ENCODE measurements around the gene SLC6A3. TPM values are rescaled to one million over a fixed set of nuclear protein-coding genes. Genes with fewer than 3 reads are reported as not detected.

SLC6A3 gene
- total RNA-seq, 4 donors from 2014 or later = 0.20 to 0.90 TPM; not detected in 2

- no peak for TF ChIP-seq CTCF (IDR thresholded peaks at IDR 0.05)
- peak overlapping the region in 1 of 4 donors; percentile 94 for H3K27ac ChIP-seq
- peaks cover 0 to 18% (median 6%) of the 10 kb centered on the region in 4 donors for H3K4me1 ChIP-seq
- H3K4me3 ChIP-seq = no peak overlapping the region
- DNase-seq (ENCODE audit: low spot score in 2 of 2) = no peak
- H3K9me3 ChIP-seq = no peaks in the 10 kb centered on the region
- WGBS, 2 donors = 66 to 75% methylated on average over 9 to 11 of the region's 11 CpGs
- peaks cover 0 to 47% of the 10 kb centered on the region in 2 donors for H3K27me3 ChIP-seq
- no peaks in the 10 kb centered on the region for H3K36me3 ChIP-seq
Observed at GRCh38 chr5:1387059-1387755, 58.0 kb downstream of the SLC6A3 start.

GRCh38 chr5:1386274-1386717 is 58.9 kb downstream of the SLC6A3 start:
- WGBS, 2 donors = 1 to 2% methylated on average over 12 to 36 of the region's 36 CpGs
- peak overlapping the region in 3 of 4 donors; percentile 28 to 94 (median 72) for H3K27ac ChIP-seq
- DNase-seq (ENCODE audit: low spot score in 2 of 2) = no peak
- H3K27me3 ChIP-seq = peaks cover 0 to 43% of the 10 kb centered on the region in 2 donors
- peak overlapping the region; percentile 36 to 64 (median 59) for H3K4me3 ChIP-seq
- no peaks in the 10 kb centered on the region for H3K36me3 ChIP-seq
- no peak for TF ChIP-seq EP300 (IDR thresholded peaks at IDR 0.05)
- no peak for TF ChIP-seq CTCF (IDR thresholded peaks at IDR 0.05)
- TF ChIP-seq POLR2A (IDR thresholded peaks at IDR 0.05) = no peak
- H3K9me3 ChIP-seq = no peaks in the 10 kb centered on the region
- peaks cover 0 to 18% (median 6%) of the 10 kb centered on the region in 4 donors for H3K4me1 ChIP-seq

DNA sequence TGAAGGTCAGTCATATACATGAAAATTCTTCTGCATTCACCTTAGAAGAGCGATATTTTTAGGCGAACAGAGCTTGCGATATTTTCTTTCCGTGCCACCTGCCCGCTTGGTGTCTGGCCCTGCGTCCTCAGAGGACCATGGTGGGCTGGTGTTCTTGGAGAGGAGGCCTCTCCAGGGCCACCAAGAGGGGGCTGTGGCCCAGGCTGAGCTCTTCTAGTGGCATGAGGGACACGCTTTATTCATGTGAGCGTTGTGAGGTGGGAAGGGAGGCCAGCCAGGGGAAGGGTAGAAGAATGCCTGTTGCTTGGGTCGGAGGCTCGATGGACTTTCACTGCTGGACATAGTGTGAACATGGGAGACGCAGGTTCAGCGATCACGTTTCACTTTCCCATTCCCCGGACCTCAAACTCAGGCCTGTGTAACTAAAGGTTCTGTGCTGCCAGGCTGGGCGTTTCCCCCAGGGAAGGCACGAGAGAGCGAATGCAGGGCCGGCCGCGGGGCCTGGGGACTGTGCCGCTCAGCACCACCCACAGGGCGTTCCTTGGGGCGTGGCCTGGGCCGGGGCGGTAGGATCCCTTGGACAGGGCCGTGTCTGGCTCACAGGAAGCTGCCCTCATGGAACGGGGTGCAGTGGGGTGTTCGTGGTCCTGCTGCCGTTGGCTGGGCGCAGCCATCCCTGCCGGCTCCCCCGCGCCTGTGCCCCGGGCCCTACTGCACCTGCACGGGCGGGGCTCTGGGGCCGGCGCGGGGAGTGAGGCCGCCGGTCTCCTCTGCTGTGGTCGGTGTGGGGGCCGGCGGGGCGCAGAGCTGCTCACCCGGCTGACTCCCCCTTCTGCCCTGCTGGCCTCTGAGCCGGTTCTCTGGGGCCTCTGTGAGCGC is 59.6 kb downstream of the SLC6A3 start:
- H3K4me3 ChIP-seq = peak overlapping the region; percentile 36 to 64 (median 59)
- TF ChIP-seq POLR2A (IDR thresholded peaks at IDR 0.05) (peak in 1 of 2 donors; percentile 59), EP300 (IDR thresholded peaks at IDR 0.05) (peak in 1 of 2 donors; percentile 43), CTCF (IDR thresholded peaks at IDR 0.05) (no peak)
- H3K27ac ChIP-seq = peak overlapping the region in 3 of 4 donors; percentile 28 to 94 (median 72)
- H3K9me3 ChIP-seq = no peaks in the 10 kb centered on the region
- peaks cover 0 to 20% (median 6%) of the 10 kb centered on the region in 4 donors for H3K4me1 ChIP-seq
- peaks cover 0 to 43% of the 10 kb centered on the region in 2 donors for H3K27me3 ChIP-seq
- no peaks in the 10 kb centered on the region for H3K36me3 ChIP-seq
- 23 to 31% methylated on average over 20 to 29 of the region's 48 CpGs for WGBS, 2 donors
- DNase-seq (ENCODE audit: low spot score in 2 of 2) = peak; percentile 52 to 68

- TF ChIP-seq EP300 (IDR thresholded peaks at IDR 0.05) = no peak
- 89 to 93% methylated on average over 10 of the region's 10 CpGs for WGBS, 2 donors
- no peak for DNase-seq (ENCODE audit: low spot score in 2 of 2)
- Histone ChIP-seq H3K36me3 (no peaks in the 10 kb centered on the region), H3K4me3 (no peak overlapping the region), H3K4me1 (peaks cover 0 to 25% (median 8%) of the 10 kb centered on the region in 4 donors), H3K9me3 (peaks cover 0 to 8% (median 0%) of the 10 kb centered on the region in 4 donors), H3K27me3 (peaks cover 0 to 42% of the 10 kb centered on the region in 2 donors), H3K27ac (no peak overlapping the region)
Observed at GRCh38 chr5:1384521-1384920, 60.7 kb downstream of the SLC6A3 start.

GRCh38 chr5:1383886-1384401 is 61.3 kb downstream of the SLC6A3 start:
- TF ChIP-seq CTCF (IDR thresholded peaks at IDR 0.05) = no peak
- no peak for TF ChIP-seq EP300 (IDR thresholded peaks at IDR 0.05)
- TF ChIP-seq POLR2A (IDR thresholded peaks at IDR 0.05) = no peak
- Histone ChIP-seq H3K4me3 (no peak overlapping the region), H3K27ac (no peak overlapping the region), H3K27me3 (peaks cover 0 to 43% of the 10 kb centered on the region in 2 donors), H3K36me3 (no peaks in the 10 kb centered on the region), H3K9me3 (peaks cover 0 to 8% (median 0%) of the 10 kb centered on the region in 4 donors), H3K4me1 (peaks cover 0 to 25% (median 8%) of the 10 kb centered on the region in 4 donors)
- 79 to 84% methylated on average over 6 to 8 of the region's 8 CpGs for WGBS, 2 donors
- no peak for DNase-seq (ENCODE audit: low spot score in 2 of 2)

All from tibial nerve (tissue), 4 donors.